Mesendoderm (in vitro differentiated cells): ENCODE data around the gene SRF.

Experiments used
- DNase-seq: peaks from one replicate; pipeline ENCODE4 v3.0.0; 2013
- H2AK5ac ChIP-seq: 2 replicates; pipeline ENCODE4 v1.6.1; 2013; ENCODE audit warnings: low read length, inconsistent platforms
- H2BK120ac ChIP-seq: 2 replicates; pipeline ENCODE4 v1.6.1; 2013; ENCODE audit warnings: low read depth, mild to moderate bottlenecking, low read length, moderate library complexity, mixed read lengths
- H2BK15ac ChIP-seq: replicated peaks from 2 replicates; pipeline ENCODE4 v1.6.1; 2013; ENCODE audit warnings: low read depth, mild to moderate bottlenecking, moderate library complexity
- H2BK5ac ChIP-seq: 2 replicates; pipeline ENCODE4 v1.6.1; 2013; ENCODE audit warnings: low read length, inconsistent platforms
- H3K18ac ChIP-seq: 2 replicates; pipeline ENCODE4 v1.6.1; 2013; ENCODE audit warnings: mild to moderate bottlenecking, low read length, mixed read lengths
- H3K23ac ChIP-seq: one replicate; pipeline ENCODE4 v1.6.1; 2013; ENCODE audit warnings: low read length
- H3K27ac ChIP-seq: 2 replicates; pipeline ENCODE4 v1.5.1; 2013; ENCODE audit warnings: low read depth, mild to moderate bottlenecking, inconsistent platforms, low read length, moderate library complexity
- H3K27me3 ChIP-seq: 2 replicates; pipeline ENCODE4 v1.6.1; 2013; ENCODE audit warnings: low read length, control low read depth, mild to moderate bottlenecking, inconsistent platforms; ENCODE audit not compliant: insufficient read depth, poor library complexity
- H3K36me3 ChIP-seq: 2 replicates; pipeline ENCODE4 v1.6.1; 2013; ENCODE audit warnings: low read length, inconsistent platforms; ENCODE audit not compliant: control insufficient read depth, insufficient read depth
- H3K4ac ChIP-seq: one replicate; pipeline ENCODE4 v1.6.1; 2013; ENCODE audit warnings: low read depth, mild to moderate bottlenecking, low read length, moderate library complexity
- H3K4me1 ChIP-seq: 2 replicates; pipeline ENCODE4 v1.6.1; 2013; ENCODE audit warnings: low read depth, low read length, inconsistent platforms; ENCODE audit not compliant: control insufficient read depth
- H3K4me2 ChIP-seq: 2 replicates; pipeline ENCODE4 v1.6.1; 2013; ENCODE audit warnings: low read length
- H3K4me3 ChIP-seq: 2 replicates; pipeline ENCODE4 v1.5.1; 2013; ENCODE audit warnings: mild to moderate bottlenecking, low read length
- H3K56ac ChIP-seq: one replicate; pipeline ENCODE4 v1.6.1; 2013; ENCODE audit warnings: low read length
- H3K79me1 ChIP-seq: 2 replicates; pipeline ENCODE4 v1.6.1; 2013; ENCODE audit warnings: low read length, inconsistent platforms
- H3K79me2 ChIP-seq: 2 replicates; pipeline ENCODE4 v1.6.1; 2013; ENCODE audit warnings: mild to moderate bottlenecking, low read length; ENCODE audit not compliant: control insufficient read depth, insufficient read depth
- H3K9ac ChIP-seq: 2 replicates; pipeline ENCODE4 v1.6.1; 2013; ENCODE audit warnings: low read length, inconsistent platforms
- H4K5ac ChIP-seq: one replicate; pipeline ENCODE4 v1.6.1; 2013; ENCODE audit warnings: low read length
- H4K8ac ChIP-seq: one replicate; pipeline ENCODE4 v1.6.1; 2013; ENCODE audit warnings: low read depth, mild to moderate bottlenecking, control low read depth, low read length, moderate library complexity
- WGBS: extraction: QIAGEN DNeasy Blood & Tissue Kit; methylation state at CpG from one replicate; pipeline ENCODE4 v1.1.7; 2013; ENCODE audit warnings: low lambda C conversion rate, missing lambda C conversion rate; ENCODE audit not compliant: insufficient coverage; ENCODE audit errors: extremely low coverage; 5-methylcytosine and 5-hydroxymethylcytosine counted together

Gene SRF

DNA sequence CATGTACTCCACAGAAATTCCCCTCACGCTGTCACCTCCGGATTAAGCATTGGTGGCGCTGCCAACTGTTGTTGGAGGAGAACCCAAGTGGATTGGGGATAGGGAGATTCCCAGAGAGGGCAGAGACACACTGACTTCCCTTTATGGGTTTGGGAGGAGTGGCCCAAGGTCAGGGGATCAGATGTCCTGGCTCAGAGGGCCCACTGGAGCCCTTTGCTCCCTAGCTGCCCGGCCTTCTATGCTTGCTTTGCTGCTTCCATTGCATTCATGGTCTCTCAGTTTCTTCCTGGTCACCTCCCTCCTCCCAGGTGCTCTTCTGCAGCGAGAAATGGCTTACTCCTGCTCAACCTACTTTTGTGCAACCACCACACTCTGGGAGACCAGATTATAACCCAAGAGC is 25.3 kb downstream of the SRF start:
- H3K79me1 ChIP-seq: no peaks in the 10 kb centered on the region
- H2AK5ac ChIP-seq: no peak overlapping the region
- no peaks in the 10 kb centered on the region for H3K27me3 ChIP-seq
- H2BK5ac ChIP-seq: no peak overlapping the region
- DNase-seq: no peak
- H3K9ac ChIP-seq: no peak overlapping the region
- H3K18ac ChIP-seq: no peak overlapping the region
- no peak overlapping the region for H3K4ac ChIP-seq
- H3K27ac ChIP-seq: no peak overlapping the region
- H4K8ac ChIP-seq: no peak overlapping the region
- H4K5ac ChIP-seq: no peak overlapping the region
- H3K4me2 ChIP-seq: no peak overlapping the region
- no peak overlapping the region for H3K4me3 ChIP-seq
- no peak overlapping the region for H2BK15ac ChIP-seq
- no CpG with 5 or more reads among the region's 5 CpGs for WGBS
- no peak overlapping the region for H3K23ac ChIP-seq
- H3K56ac ChIP-seq: no peak overlapping the region
- no peaks in the 10 kb centered on the region for H3K36me3 ChIP-seq
- H2BK120ac ChIP-seq: no peak overlapping the region
- H3K79me2 ChIP-seq: no peaks in the 10 kb centered on the region
- no peaks in the 10 kb centered on the region for H3K4me1 ChIP-seq

DNA sequence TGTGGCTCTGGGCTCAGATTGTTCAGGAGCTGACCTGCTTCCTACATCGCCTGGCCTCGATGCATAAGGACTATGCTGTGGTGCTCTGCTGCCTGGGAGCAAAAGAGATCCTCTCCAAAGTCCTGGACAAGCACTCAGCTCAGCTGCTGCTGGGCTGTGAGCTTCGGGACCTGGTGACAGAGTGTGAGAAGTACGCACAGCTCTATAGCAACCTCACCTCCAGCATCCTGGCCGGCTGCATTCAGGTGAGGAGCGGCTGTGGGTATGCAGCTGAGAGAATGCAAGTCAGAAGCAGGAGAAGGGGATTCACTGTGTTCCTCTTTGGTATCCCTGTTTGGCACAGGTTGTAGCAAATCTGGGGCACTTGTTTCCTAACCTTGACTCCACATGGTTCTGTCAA is 28.8 kb downstream of the SRF start:
- Histone ChIP-seq H3K36me3 (no peaks in the 10 kb centered on the region), H3K79me2 (no peaks in the 10 kb centered on the region), H2BK15ac (no peak overlapping the region), H3K79me1 (no peaks in the 10 kb centered on the region), H3K27me3 (no peaks in the 10 kb centered on the region), H4K8ac (no peak overlapping the region), H3K4me3 (no peak overlapping the region), H3K23ac (no peak overlapping the region), H2BK120ac (no peak overlapping the region), H3K9ac (no peak overlapping the region), H3K27ac (no peak overlapping the region), H3K4me1 (no peaks in the 10 kb centered on the region), H2BK5ac (no peak overlapping the region), H3K18ac (no peak overlapping the region), H3K4me2 (no peak overlapping the region), H4K5ac (no peak overlapping the region), H2AK5ac (no peak overlapping the region), H3K56ac (no peak overlapping the region), H3K4ac (no peak overlapping the region)
- no peak for DNase-seq
- no CpG with 5 or more reads among the region's 6 CpGs for WGBS

DNA sequence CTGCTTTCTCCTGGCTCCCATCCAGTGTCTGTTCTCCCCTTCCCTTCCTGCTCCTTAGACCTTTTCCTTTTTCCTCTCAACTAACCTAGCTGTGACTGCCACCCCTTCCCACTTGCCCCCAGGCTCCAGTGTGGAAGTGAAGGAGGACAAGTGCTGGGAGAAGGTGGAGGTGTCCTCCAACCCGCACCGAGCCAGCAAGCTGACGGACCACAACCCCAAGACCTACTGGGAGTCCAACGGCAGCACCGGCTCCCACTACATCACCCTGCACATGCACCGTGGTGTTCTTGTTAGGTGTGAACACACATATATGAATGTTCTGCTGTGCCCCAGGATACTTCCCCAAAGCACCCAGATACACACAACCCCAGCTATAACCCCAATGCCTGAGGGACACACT is 29.5 kb downstream of the SRF start:
- Histone ChIP-seq H3K79me2 (no peaks in the 10 kb centered on the region), H4K5ac (no peak overlapping the region), H3K27me3 (no peaks in the 10 kb centered on the region), H3K4me3 (no peak overlapping the region), H3K4me2 (no peak overlapping the region), H3K4ac (no peak overlapping the region), H2BK120ac (no peak overlapping the region), H3K23ac (no peak overlapping the region), H3K27ac (no peak overlapping the region), H3K56ac (no peak overlapping the region), H3K79me1 (no peaks in the 10 kb centered on the region), H3K36me3 (no peaks in the 10 kb centered on the region), H2BK5ac (no peak overlapping the region), H3K9ac (no peak overlapping the region), H3K4me1 (no peaks in the 10 kb centered on the region), H2BK15ac (no peak overlapping the region), H2AK5ac (no peak overlapping the region), H3K18ac (no peak overlapping the region), H4K8ac (no peak overlapping the region)
- no CpG with 5 or more reads among the region's 6 CpGs for WGBS
- DNase-seq: no peak

DNA sequence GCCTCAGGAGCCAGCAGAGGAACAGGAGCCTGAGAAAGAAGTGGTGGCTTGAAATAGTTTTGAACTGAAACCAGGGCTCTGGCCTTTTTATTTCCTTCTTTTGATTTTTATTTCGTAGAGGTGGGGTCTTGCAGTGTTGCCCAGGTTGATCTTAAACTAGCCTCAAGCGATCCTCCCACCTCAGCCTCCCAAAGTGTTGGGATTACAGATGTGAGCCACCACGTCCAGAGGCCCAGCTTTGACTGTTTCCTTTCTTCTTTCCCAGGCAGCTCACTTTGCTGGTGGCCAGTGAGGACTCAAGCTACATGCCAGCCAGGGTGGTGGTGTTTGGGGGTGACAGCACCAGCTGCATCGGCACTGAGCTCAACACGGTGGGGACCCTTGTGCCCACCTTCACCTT is 31.4 kb downstream of the SRF start:
- Histone ChIP-seq H3K23ac (no peak overlapping the region), H3K4me3 (no peak overlapping the region), H4K8ac (no peak overlapping the region), H4K5ac (no peak overlapping the region), H3K4me1 (no peaks in the 10 kb centered on the region), H3K9ac (no peak overlapping the region), H3K36me3 (no peaks in the 10 kb centered on the region), H2BK5ac (no peak overlapping the region), H3K4ac (no peak overlapping the region), H2AK5ac (no peak overlapping the region), H3K79me1 (no peaks in the 10 kb centered on the region), H3K56ac (no peak overlapping the region), H3K79me2 (no peaks in the 10 kb centered on the region), H3K27ac (no peak overlapping the region), H3K4me2 (no peak overlapping the region), H2BK120ac (no peak overlapping the region), H3K18ac (no peak overlapping the region), H3K27me3 (no peaks in the 10 kb centered on the region), H2BK15ac (no peak overlapping the region)
- no peak for DNase-seq
- no CpG with 5 or more reads among the region's 5 CpGs for WGBS

DNA sequence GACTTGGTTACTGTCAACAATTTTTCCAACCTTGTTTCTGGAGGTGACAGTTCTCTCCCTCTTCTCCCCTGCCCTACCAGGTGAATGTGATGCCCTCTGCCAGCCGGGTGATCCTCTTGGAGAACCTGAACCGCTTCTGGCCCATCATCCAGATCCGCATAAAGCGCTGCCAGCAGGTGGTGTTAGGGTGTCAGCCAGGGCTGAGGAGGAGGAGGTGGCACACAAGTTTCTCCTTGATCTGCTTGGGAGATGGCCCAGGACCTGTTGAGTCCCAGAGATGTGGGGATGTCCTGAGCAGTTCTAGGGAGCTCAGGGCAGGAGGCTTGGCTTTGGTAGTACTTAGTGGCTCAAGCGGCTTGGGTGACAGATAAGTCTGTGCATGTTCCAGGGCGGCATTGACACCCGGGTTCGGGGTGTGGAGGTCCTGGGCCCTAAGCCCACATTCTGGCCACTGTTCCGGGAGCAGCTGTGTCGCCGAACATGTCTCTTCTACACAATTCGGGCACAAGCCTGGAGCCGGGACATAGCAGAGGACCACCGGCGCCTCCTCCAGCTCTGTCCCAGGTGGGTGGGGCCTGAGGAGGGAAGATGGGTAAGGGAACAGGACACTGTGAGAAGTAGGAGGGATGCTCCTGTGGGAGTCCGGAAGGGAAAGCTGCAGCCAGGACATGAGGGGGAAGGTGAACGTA is 32.1 kb downstream of the SRF start:
- H3K36me3 ChIP-seq: no peaks in the 10 kb centered on the region
- H3K4ac ChIP-seq: no peak overlapping the region
- H4K5ac ChIP-seq: no peak overlapping the region
- no peak overlapping the region for H2BK120ac ChIP-seq
- no peak overlapping the region for H3K9ac ChIP-seq
- no peak overlapping the region for H3K18ac ChIP-seq
- no peaks in the 10 kb centered on the region for H3K79me2 ChIP-seq
- H3K27me3 ChIP-seq: no peaks in the 10 kb centered on the region
- H2AK5ac ChIP-seq: no peak overlapping the region
- no peak overlapping the region for H3K56ac ChIP-seq
- no peak overlapping the region for H3K4me2 ChIP-seq
- H2BK5ac ChIP-seq: no peak overlapping the region
- no peaks in the 10 kb centered on the region for H3K4me1 ChIP-seq
- H3K79me1 ChIP-seq: no peaks in the 10 kb centered on the region
- H3K23ac ChIP-seq: no peak overlapping the region
- no peak overlapping the region for H2BK15ac ChIP-seq
- H3K4me3 ChIP-seq: no peak overlapping the region
- no peak overlapping the region for H3K27ac ChIP-seq
- whole genome bisulfite sequencing: no CpG with 5 or more reads among the region's 17 CpGs
- no peak for DNase-seq
- no peak overlapping the region for H4K8ac ChIP-seq

DNA sequence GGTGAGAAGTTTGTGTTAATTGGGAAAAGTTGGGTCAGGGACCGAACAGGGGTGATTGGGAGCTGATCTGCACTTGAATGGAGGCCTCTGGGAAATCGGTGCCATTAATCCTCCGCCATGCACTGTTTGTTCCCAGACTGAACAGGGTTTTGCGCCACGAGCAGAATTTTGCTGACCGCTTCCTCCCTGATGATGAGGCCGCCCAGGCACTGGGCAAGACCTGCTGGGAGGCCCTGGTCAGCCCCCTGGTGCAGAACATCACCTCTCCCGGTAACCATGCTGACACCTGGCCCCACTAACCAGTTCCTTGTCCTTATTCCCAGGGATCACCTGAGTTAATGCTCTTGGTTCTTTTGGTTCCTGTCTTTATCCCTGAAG is 32.6 kb downstream of the SRF start:
- H2BK5ac ChIP-seq: no peak overlapping the region
- no peak overlapping the region for H3K23ac ChIP-seq
- WGBS: no CpG with 5 or more reads among the region's 8 CpGs
- DNase-seq: no peak
- H3K4me2 ChIP-seq: no peak overlapping the region
- no peaks in the 10 kb centered on the region for H3K79me2 ChIP-seq
- no peak overlapping the region for H4K5ac ChIP-seq
- H3K56ac ChIP-seq: no peak overlapping the region
- no peak overlapping the region for H3K27ac ChIP-seq
- no peak overlapping the region for H3K4me3 ChIP-seq
- H3K9ac ChIP-seq: no peak overlapping the region
- no peak overlapping the region for H3K4ac ChIP-seq
- no peak overlapping the region for H2BK15ac ChIP-seq
- no peak overlapping the region for H3K18ac ChIP-seq
- H3K36me3 ChIP-seq: no peaks in the 10 kb centered on the region
- H3K27me3 ChIP-seq: no peaks in the 10 kb centered on the region
- H3K79me1 ChIP-seq: no peaks in the 10 kb centered on the region
- H4K8ac ChIP-seq: no peak overlapping the region
- H3K4me1 ChIP-seq: no peaks in the 10 kb centered on the region
- H2AK5ac ChIP-seq: no peak overlapping the region
- H2BK120ac ChIP-seq: no peak overlapping the region
